Glutamatergic neuron (in vitro differentiated cells): ENCODE results near the gene ALG13. TPM values are rescaled to one million over a fixed set of nuclear protein-coding genes. Genes with fewer than 3 reads are reported as not detected.
"Not testable (repeated sequence)": the region's sequence is repeated elsewhere in the genome, so short reads cannot be mapped to it uniquely, and the experiment has no call there.

Experiments
- DNase-seq: peaks from one replicate; pipeline ENCODE4 v3.0.0; 2022
- H3K27ac Mint-ChIP-seq: one replicate; pipeline ENCODE4 v1.8.0; 2020; ENCODE audit warnings: mild to moderate bottlenecking, mixed read lengths, inconsistent platforms; ENCODE audit not compliant: unreplicated experiment
- H3K27me3 Mint-ChIP-seq: one replicate; pipeline ENCODE4 v1.8.0; 2020; ENCODE audit warnings: mild to moderate bottlenecking, moderate library complexity, mixed read lengths, inconsistent platforms; ENCODE audit not compliant: unreplicated experiment
- H3K36me3 Mint-ChIP-seq: one replicate; pipeline ENCODE4 v1.8.0; 2020; ENCODE audit warnings: mild to moderate bottlenecking, mixed read lengths, inconsistent platforms; ENCODE audit not compliant: unreplicated experiment
- H3K4me1 Mint-ChIP-seq: one replicate; pipeline ENCODE4 v1.8.0; 2020; ENCODE audit warnings: mild to moderate bottlenecking, low read depth, mixed read lengths, inconsistent platforms; ENCODE audit not compliant: unreplicated experiment
- H3K4me3 Mint-ChIP-seq: one replicate; pipeline ENCODE4 v1.8.0; 2020; ENCODE audit warnings: mild to moderate bottlenecking, mixed read lengths, inconsistent platforms; ENCODE audit not compliant: unreplicated experiment
- H3K9me3 Mint-ChIP-seq: one replicate; pipeline ENCODE4 v1.8.0; 2020; ENCODE audit warnings: mild to moderate bottlenecking, moderate library complexity, mixed read lengths, inconsistent platforms; ENCODE audit not compliant: unreplicated experiment
- long read RNA-seq: library from polyadenylated mRNA; unstranded; transcript quantifications from one replicate; pipeline ENCODE4 v2.0.0, GENCODE V29; 2020; ENCODE audit not compliant: unreplicated experiment
- total RNA-seq: library from RNA; stranded (reverse); fragmentation: NEBNext Ultra II Directional; extraction: Animal tissue kit (Norgen Biotek cat#: 25700); gene quantifications from one replicate; pipeline ENCODE4 v1.2.1, GENCODE V29; 2021; ENCODE audit not compliant: unreplicated experiment
- TF ChIP-seq, protein P1 (sequence below): fragments of 200-600 bp; sonication (generic); IDR thresholded peaks from one replicate; pipeline ENCODE4 v1.5.0; 2021; ENCODE audit not compliant: partially characterized antibody, unreplicated experiment

The ALG13 gene
- total RNA-seq: 33.4 TPM
- long read RNA-seq, partial matches to known transcripts: 0 of 12 reads
- long read RNA-seq, other reads (novel, unspliced or antisense): 3 of 12 reads

GRCh38 chrX:111680988-111681779 lies at the start of gene ALG13:
Gene ALG13, plus strand, starts transcription at chrX:111681170. Its CDS starts 49 bp downstream, at chrX:111681219.
- DNase-seq: peak; percentile 83
- Mint-ChIP-seq H3K4me1 (peaks cover 6% of the 10 kb centered on the region), H3K36me3 (no peaks in the 10 kb centered on the region), H3K27ac (peak within 1 kb of the TSS; percentile 86), H3K9me3 (no peaks in the 10 kb centered on the region), H3K27me3 (no peaks in the 10 kb centered on the region), H3K4me3 (peak within 1 kb of the TSS; percentile 83)
- TF ChIP-seq, protein P1, sequence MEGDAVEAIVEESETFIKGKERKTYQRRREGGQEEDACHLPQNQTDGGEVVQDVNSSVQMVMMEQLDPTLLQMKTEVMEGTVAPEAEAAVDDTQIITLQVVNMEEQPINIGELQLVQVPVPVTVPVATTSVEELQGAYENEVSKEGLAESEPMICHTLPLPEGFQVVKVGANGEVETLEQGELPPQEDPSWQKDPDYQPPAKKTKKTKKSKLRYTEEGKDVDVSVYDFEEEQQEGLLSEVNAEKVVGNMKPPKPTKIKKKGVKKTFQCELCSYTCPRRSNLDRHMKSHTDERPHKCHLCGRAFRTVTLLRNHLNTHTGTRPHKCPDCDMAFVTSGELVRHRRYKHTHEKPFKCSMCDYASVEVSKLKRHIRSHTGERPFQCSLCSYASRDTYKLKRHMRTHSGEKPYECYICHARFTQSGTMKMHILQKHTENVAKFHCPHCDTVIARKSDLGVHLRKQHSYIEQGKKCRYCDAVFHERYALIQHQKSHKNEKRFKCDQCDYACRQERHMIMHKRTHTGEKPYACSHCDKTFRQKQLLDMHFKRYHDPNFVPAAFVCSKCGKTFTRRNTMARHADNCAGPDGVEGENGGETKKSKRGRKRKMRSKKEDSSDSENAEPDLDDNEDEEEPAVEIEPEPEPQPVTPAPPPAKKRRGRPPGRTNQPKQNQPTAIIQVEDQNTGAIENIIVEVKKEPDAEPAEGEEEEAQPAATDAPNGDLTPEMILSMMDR: peak; percentile 79

- no peaks in the 10 kb centered on the region for H3K36me3 Mint-ChIP-seq
- H3K27ac Mint-ChIP-seq: no peak overlapping the region
- TF ChIP-seq, protein P1: no peak
- no peaks in the 10 kb centered on the region for H3K27me3 Mint-ChIP-seq
- H3K4me1 Mint-ChIP-seq: no peaks in the 10 kb centered on the region
- H3K4me3 Mint-ChIP-seq: no peak overlapping the region
- DNase-seq: no peak
- H3K9me3 Mint-ChIP-seq: no peaks in the 10 kb centered on the region
These were observed 45.9 kb upstream of the ALG13 start for GRCh38 chrX:111634823-111635729.

DNA sequence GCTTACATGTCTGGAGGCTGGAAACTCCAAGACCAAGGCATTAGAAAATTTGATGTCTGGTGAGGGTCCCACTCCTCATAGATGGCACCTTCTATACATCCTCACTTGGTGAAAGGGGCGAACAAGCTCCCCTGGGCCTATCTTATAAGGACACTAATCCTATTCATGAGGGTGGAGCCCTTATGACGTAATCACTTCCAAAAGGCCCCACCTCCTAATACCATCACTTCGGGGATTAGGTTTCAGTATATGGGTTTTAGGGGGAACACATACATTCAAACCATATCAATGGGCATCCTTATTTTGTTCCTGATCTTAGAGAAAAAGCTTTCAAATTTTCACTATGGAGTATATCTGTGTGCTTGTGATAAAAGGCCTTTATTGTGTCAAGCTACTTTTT lies 39.0 kb upstream of the ALG13 start:
- Mint-ChIP-seq H3K36me3 (no peaks in the 10 kb centered on the region), H3K27ac (no peak overlapping the region), H3K4me3 (no peak overlapping the region), H3K4me1 (no peaks in the 10 kb centered on the region), H3K9me3 (no peaks in the 10 kb centered on the region), H3K27me3 (no peaks in the 10 kb centered on the region)
- TF ChIP-seq, protein P1: no peak
- DNase-seq: no peak

- not testable (repeated sequence) for H3K27me3 Mint-ChIP-seq, H3K4me3 Mint-ChIP-seq, H3K9me3 Mint-ChIP-seq, H3K4me1 Mint-ChIP-seq, DNase-seq, H3K27ac Mint-ChIP-seq, H3K36me3 Mint-ChIP-seq
These were observed 35.8 kb upstream of the ALG13 start for GRCh38 chrX:111645165-111645564.

DNA sequence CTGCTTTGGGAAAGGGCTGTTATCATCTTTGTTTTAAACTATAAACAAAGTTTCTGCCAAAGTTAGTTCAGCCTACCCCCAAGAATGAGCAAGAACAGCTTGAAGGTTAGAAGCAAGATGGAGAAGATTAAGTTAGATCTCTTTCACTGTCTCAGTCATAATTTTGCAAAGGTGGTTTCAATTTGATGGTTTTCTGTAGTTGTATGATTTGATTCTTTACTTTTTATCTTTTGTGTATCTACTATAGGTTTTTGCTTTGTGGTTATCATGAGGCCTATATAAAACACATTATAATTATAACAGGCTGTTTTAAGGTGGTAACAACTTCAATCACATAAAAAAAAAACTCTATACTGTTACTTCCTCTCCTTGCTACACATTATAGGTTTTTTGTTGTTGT lies 35.4 kb upstream of the ALG13 start:
- Mint-ChIP-seq H3K36me3 (no peaks in the 10 kb centered on the region), H3K9me3 (no peaks in the 10 kb centered on the region), H3K4me1 (no peaks in the 10 kb centered on the region), H3K4me3 (no peak overlapping the region), H3K27me3 (no peaks in the 10 kb centered on the region), H3K27ac (no peak overlapping the region)
- DNase-seq: no peak
- TF ChIP-seq, protein P1: no peak
